GM19025 (cell line): ENCODE results near the gene SRBD1.
A peak's percentile ranks its signal among the peaks of the same experiment; 100 is the strongest.

Experiments
- ATAC-seq: cut with Tn5 transposase; IDR thresholded peaks from one replicate; pipeline ENCODE4 v1.9.1; 2021; ENCODE audit warnings: mild to moderate bottlenecking, low read depth, moderate library complexity; ENCODE audit not compliant: unreplicated experiment

Gene SRBD1

GRCh38 chr2:45596761-45597160, 14.3 kb downstream of the SRBD1 start:
- ATAC-seq: no peak

GRCh38 chr2:45595721-45596435, 15.2 kb downstream of the SRBD1 start:
- no peak for ATAC-seq

- ATAC-seq: no peak
Observed at GRCh38 chr2:45591073-45591472, 20.0 kb downstream of the SRBD1 start.

GRCh38 chr2:45588158-45588829, 22.8 kb downstream of the SRBD1 start:
- no peak for ATAC-seq

- ATAC-seq: no peak
Observed at GRCh38 chr2:45586600-45586999, 24.5 kb downstream of the SRBD1 start.

- no peak for ATAC-seq
Observed at GRCh38 chr2:45585267-45585861, 25.7 kb downstream of the SRBD1 start.

GRCh38 chr2:45583977-45584376, 27.1 kb downstream of the SRBD1 start:
- ATAC-seq: no peak

- no peak for ATAC-seq
Observed at GRCh38 chr2:45582522-45582921, 28.5 kb downstream of the SRBD1 start.

GRCh38 chr2:45578056-45578843, 32.8 kb downstream of the SRBD1 start:
- ATAC-seq: no peak

- ATAC-seq: no peak
Observed at GRCh38 chr2:45577441-45577840, 33.6 kb downstream of the SRBD1 start.

GRCh38 chr2:45575881-45576280, 35.2 kb downstream of the SRBD1 start:
- no peak for ATAC-seq

- ATAC-seq: no peak
Observed at GRCh38 chr2:45572979-45573378, 38.1 kb downstream of the SRBD1 start.

- no peak for ATAC-seq
Observed at GRCh38 chr2:45571940-45572339, 39.1 kb downstream of the SRBD1 start.

- ATAC-seq: no peak
Observed at GRCh38 chr2:45570671-45571334, 40.3 kb downstream of the SRBD1 start.

GRCh38 chr2:45568935-45569334, 42.1 kb downstream of the SRBD1 start:
- ATAC-seq: no peak

- peak; percentile 92 for ATAC-seq
Observed at GRCh38 chr2:45567974-45568789, 42.9 kb downstream of the SRBD1 start.

- no peak for ATAC-seq
Observed at GRCh38 chr2:45567288-45567963, 43.6 kb downstream of the SRBD1 start.

GRCh38 chr2:45559436-45559835, 51.6 kb downstream of the SRBD1 start:
- no peak for ATAC-seq

- no peak for ATAC-seq
Observed at GRCh38 chr2:45554742-45555140, 56.3 kb downstream of the SRBD1 start.
